GM21515 (cell line): ENCODE measurements around the gene INSYN2B.

Experiments
- ATAC-seq: cut with Tn5 transposase; IDR thresholded peaks from one replicate; pipeline ENCODE4 v1.9.1; 2021; ENCODE audit not compliant: unreplicated experiment

The INSYN2B gene

GRCh38 chr5:169980418-169981053, at the start of gene INSYN2B:
Gene INSYN2B, minus strand, starts transcription at chr5:169980495. Its CDS starts 96,597 bp downstream, at chr5:169883898.
- no peak for ATAC-seq

- no peak for ATAC-seq
These were observed 47.8 kb upstream of the INSYN2B start for GRCh38 chr5:170028124-170028523.

GRCh38 chr5:170025853-170026252, 45.6 kb upstream of the INSYN2B start:
- no peak for ATAC-seq

- ATAC-seq: no peak
These were observed 41.2 kb upstream of the INSYN2B start for GRCh38 chr5:170021506-170021905.

GRCh38 chr5:170020423-170020822, 40.1 kb upstream of the INSYN2B start:
- no peak for ATAC-seq

- ATAC-seq: no peak
These were observed 32.3 kb upstream of the INSYN2B start for GRCh38 chr5:170012622-170013021.

- no peak for ATAC-seq
These were observed 31.5 kb upstream of the INSYN2B start for GRCh38 chr5:170011751-170012150.

- ATAC-seq: no peak
These were observed 30.3 kb upstream of the INSYN2B start for GRCh38 chr5:170010595-170010994.

- no peak for ATAC-seq
These were observed 28.1 kb upstream of the INSYN2B start for GRCh38 chr5:170008376-170008775.

- ATAC-seq: no peak
These were observed 25.7 kb upstream of the INSYN2B start for GRCh38 chr5:170006021-170006420.

GRCh38 chr5:170000155-170000554, 19.9 kb upstream of the INSYN2B start:
- no peak for ATAC-seq

GRCh38 chr5:169999621-170000020, 19.3 kb upstream of the INSYN2B start:
- ATAC-seq: no peak

- ATAC-seq: no peak
These were observed 17.5 kb upstream of the INSYN2B start for GRCh38 chr5:169997798-169998197.

GRCh38 chr5:169993485-169993790, 13.1 kb upstream of the INSYN2B start:
- ATAC-seq: no peak

GRCh38 chr5:169992789-169993484, 12.6 kb upstream of the INSYN2B start:
- no peak for ATAC-seq

- no peak for ATAC-seq
These were observed 11.0 kb upstream of the INSYN2B start for GRCh38 chr5:169991115-169991869.

GRCh38 chr5:169989365-169989764, 9.1 kb upstream of the INSYN2B start:
- no peak for ATAC-seq

GRCh38 chr5:169988947-169989346, 8.7 kb upstream of the INSYN2B start:
- no peak for ATAC-seq

- no peak for ATAC-seq
These were observed 7.9 kb upstream of the INSYN2B start for GRCh38 chr5:169988206-169988605.

GRCh38 chr5:169979871-169980270, 424 bp downstream of the INSYN2B start:
- ATAC-seq: no peak

GRCh38 chr5:169978714-169979113, 1.6 kb downstream of the INSYN2B start:
- no peak for ATAC-seq

GRCh38 chr5:169974121-169974770, 6.0 kb downstream of the INSYN2B start:
- no peak for ATAC-seq
